SK-N-SH treated with all-trans-retinoic acid at 6 μM for 48 hours (cell line): ENCODE data around the gene MMEL1.

ENCODE experiments used
- BACH2 ChIP-seq: fragments of 250-450 bp; sonication (Bioruptor Pico); IDR thresholded peaks from 2 replicates; pipeline ENCODE4 v1.9.0; 2021; ENCODE audit warnings: mild to moderate bottlenecking, borderline replicate concordance
- ESRRG ChIP-seq: fragments of 250-450 bp; sonication (Bioruptor Pico); IDR thresholded peaks from 2 replicates; pipeline ENCODE4 v1.6.1; 2021; ENCODE audit warnings: mild to moderate bottlenecking
- GLIS3 ChIP-seq: fragments of 250-450 bp; sonication (Bioruptor Pico); IDR thresholded peaks from 2 replicates; pipeline ENCODE4 v1.5.0; 2020; ENCODE audit warnings: mild to moderate bottlenecking, moderate library complexity
- ISL1 ChIP-seq: fragments of 250-450 bp; sonication (Bioruptor Pico); IDR thresholded peaks from 2 replicates; pipeline ENCODE4 v2.1.2; 2022; ENCODE audit warnings: mild to moderate bottlenecking, moderate library complexity
- PPARA ChIP-seq: fragments of 250-450 bp; sonication (Bioruptor Pico); IDR thresholded peaks from 2 replicates; pipeline ENCODE4 v1.5.0; 2020; ENCODE audit warnings: mild to moderate bottlenecking, borderline replicate concordance
- ZC3H10 ChIP-seq: fragments of 250-450 bp; sonication (Bioruptor Pico); IDR thresholded peaks from 2 replicates; pipeline ENCODE4 v1.5.1; 2021; ENCODE audit warnings: mild to moderate bottlenecking, moderate library complexity
- ZFP3 ChIP-seq: fragments of 250-450 bp; sonication (Bioruptor Pico); IDR thresholded peaks from 2 replicates; pipeline ENCODE4 v1.5.0; 2020; ENCODE audit warnings: mild to moderate bottlenecking, moderate library complexity
- ZNF8 ChIP-seq: fragments of 450-650 bp; formaldehyde crosslinking; IDR thresholded peaks from 2 replicates; pipeline ENCODE4 v1.5.0; 2020; ENCODE audit warnings: mild to moderate bottlenecking, moderate library complexity
- TF ChIP-seq, protein P1 (sequence below): fragments of 250-450 bp; sonication (Bioruptor Pico); IDR thresholded peaks from 2 replicates; pipeline ENCODE4 v1.8.0; 2020; ENCODE audit warnings: mild to moderate bottlenecking, moderate library complexity, borderline replicate concordance

DNA sequence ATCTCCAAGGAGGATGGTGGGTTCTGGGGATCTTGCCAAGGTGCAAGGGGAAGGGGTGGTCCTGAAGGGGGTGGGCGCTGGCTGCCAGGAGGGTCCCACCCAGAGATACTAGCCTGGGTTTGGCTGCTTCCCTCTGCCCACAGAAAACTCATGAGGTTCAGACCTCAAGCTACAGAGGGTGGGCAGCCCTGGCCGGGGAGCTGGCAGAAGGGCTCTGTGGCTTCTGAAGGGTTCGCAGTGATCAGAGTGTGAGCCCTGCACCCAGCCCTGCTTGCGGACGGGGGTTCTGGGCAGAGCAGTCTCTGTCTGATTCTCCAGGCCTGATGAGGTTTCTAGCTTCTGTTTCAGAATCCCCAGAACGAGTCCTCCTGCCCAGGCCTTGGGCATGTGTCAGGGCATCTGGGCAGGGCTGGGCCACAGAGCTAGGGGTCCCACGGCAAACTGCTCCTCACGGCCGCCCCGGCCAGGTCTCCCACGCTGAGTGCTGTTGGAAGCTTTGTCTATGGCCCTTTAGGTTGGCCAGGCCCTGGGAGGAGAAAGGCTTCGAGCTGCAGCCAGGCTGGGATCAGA, 635 bp upstream of the MMEL1 start:
- TF ChIP-seq ZNF8 (CRISPR knock-in tag) = no peak
- no peak for TF ChIP-seq ZFP3 (CRISPR knock-in tag)
- TF ChIP-seq PPARA (CRISPR knock-in tag) = no peak
- TF ChIP-seq BACH2 (CRISPR knock-in tag) = no peak
- TF ChIP-seq, protein P1, sequence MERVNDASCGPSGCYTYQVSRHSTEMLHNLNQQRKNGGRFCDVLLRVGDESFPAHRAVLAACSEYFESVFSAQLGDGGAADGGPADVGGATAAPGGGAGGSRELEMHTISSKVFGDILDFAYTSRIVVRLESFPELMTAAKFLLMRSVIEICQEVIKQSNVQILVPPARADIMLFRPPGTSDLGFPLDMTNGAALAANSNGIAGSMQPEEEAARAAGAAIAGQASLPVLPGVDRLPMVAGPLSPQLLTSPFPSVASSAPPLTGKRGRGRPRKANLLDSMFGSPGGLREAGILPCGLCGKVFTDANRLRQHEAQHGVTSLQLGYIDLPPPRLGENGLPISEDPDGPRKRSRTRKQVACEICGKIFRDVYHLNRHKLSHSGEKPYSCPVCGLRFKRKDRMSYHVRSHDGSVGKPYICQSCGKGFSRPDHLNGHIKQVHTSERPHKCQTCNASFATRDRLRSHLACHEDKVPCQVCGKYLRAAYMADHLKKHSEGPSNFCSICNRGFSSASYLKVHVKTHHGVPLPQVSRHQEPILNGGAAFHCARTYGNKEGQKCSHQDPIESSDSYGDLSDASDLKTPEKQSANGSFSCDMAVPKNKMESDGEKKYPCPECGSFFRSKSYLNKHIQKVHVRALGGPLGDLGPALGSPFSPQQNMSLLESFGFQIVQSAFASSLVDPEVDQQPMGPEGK = no peak
- no peak for TF ChIP-seq ZC3H10 (CRISPR knock-in tag)
- TF ChIP-seq ESRRG = no peak
- TF ChIP-seq ISL1 (CRISPR knock-in tag) = no peak
- no peak for TF ChIP-seq GLIS3 (CRISPR knock-in tag)
